Mammary epithelial cell (primary cell): ENCODE measurements around the gene MIPEP.

Experiments used
- CTCF ChIP-seq, 2 donors: IDR thresholded peaks in 1 of 2; conservative IDR thresholded peaks in 1 of 2; 2 replicates each; pipeline ENCODE4 v1.5.1; 2011 to 2012; ENCODE audit warnings: inconsistent platforms in 2 of 2, low read length in 2 of 2, mild to moderate bottlenecking in 2 of 2, control low read depth in 1 of 2, low read depth in 1 of 2; ENCODE audit not compliant: insufficient read depth in 1 of 2; ENCODE audit errors: extremely low read depth in 1 of 2
- EZH2 ChIP-seq: IDR thresholded peaks from 2 replicates; pipeline ENCODE4 v1.6.1; 2012; ENCODE audit warnings: low read length, inconsistent platforms, borderline replicate concordance

- TF ChIP-seq EZH2 (no peak), CTCF (conservative IDR thresholded peaks at IDR 0.05 in 1 of 2, IDR thresholded peaks at IDR 0.05 in 1 of 2; ENCODE audit: extremely low read depth in 1 of 2, insufficient read depth in 1 of 2, low read depth in 1 of 2, low read length in 2 of 2) (no peak)
Observed at GRCh38 chr13:23817830-23818229, 71.4 kb downstream of the MIPEP start.
